ENCODE results near the gene NELFE.

NELFE gene

DNA sequence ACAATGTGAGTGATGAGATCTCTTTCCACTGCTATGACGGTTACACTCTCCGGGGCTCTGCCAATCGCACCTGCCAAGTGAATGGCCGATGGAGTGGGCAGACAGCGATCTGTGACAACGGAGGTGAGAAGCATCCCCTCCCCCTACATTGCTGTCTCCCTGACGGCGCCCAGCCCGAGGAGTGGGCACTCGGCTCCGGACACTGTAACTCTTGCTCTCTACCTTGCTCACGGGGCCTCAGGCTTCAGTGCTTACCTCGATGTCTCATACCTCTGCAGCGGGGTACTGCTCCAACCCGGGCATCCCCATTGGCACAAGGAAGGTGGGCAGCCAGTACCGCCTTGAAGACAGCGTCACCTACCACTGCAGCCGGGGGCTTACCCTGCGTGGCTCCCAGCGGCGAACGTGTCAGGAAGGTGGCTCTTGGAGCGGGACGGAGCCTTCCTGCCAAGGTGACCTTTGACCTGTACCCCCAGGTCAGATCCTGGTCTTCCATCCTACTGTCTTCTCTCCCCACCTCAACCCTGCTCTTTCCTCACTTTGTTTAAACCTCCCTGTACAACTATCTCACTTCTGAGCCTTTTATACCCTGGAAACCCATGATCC lies 11.6 kb downstream of the NELFE start:
- H3K79me2 ChIP-seq (ENCODE audit: low read length), result no peaks in the 10 kb centered on the region
- H3K36me3 ChIP-seq (replicated peaks; ENCODE audit: low read depth, low read length), result no peaks in the 10 kb centered on the region
- no peaks in the 10 kb centered on the region for H3K27me3 ChIP-seq (ENCODE audit: low read depth, low read length)
- no peak overlapping the region for H3K27ac ChIP-seq (ENCODE audit: low read length)
- H3K9me3 ChIP-seq (ENCODE audit: insufficient read depth, low read length), result no peaks in the 10 kb centered on the region
- H3K4me2 ChIP-seq (ENCODE audit: low read length), result no peak overlapping the region
- no peak overlapping the region for H2AFZ ChIP-seq (ENCODE audit: low read depth, low read length)
- H3K9ac ChIP-seq (ENCODE audit: low read length), result no peak overlapping the region
- no peaks in the 10 kb centered on the region for H4K20me1 ChIP-seq (ENCODE audit: insufficient read depth, low read length)
- H3K4me1 ChIP-seq (ENCODE audit: low read length), result peaks cover 5% of the 10 kb centered on the region
- TF ChIP-seq, protein P1, sequence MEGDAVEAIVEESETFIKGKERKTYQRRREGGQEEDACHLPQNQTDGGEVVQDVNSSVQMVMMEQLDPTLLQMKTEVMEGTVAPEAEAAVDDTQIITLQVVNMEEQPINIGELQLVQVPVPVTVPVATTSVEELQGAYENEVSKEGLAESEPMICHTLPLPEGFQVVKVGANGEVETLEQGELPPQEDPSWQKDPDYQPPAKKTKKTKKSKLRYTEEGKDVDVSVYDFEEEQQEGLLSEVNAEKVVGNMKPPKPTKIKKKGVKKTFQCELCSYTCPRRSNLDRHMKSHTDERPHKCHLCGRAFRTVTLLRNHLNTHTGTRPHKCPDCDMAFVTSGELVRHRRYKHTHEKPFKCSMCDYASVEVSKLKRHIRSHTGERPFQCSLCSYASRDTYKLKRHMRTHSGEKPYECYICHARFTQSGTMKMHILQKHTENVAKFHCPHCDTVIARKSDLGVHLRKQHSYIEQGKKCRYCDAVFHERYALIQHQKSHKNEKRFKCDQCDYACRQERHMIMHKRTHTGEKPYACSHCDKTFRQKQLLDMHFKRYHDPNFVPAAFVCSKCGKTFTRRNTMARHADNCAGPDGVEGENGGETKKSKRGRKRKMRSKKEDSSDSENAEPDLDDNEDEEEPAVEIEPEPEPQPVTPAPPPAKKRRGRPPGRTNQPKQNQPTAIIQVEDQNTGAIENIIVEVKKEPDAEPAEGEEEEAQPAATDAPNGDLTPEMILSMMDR (IDR thresholded peaks at IDR 0.05; ENCODE audit: low read depth, low read length), result no peak
- no peak for TF ChIP-seq EZH2phosphoT487 (IDR thresholded peaks at IDR 0.05; ENCODE audit: low read depth)
- no peak overlapping the region for H3K4me3 ChIP-seq (ENCODE audit: low read length)

DNA sequence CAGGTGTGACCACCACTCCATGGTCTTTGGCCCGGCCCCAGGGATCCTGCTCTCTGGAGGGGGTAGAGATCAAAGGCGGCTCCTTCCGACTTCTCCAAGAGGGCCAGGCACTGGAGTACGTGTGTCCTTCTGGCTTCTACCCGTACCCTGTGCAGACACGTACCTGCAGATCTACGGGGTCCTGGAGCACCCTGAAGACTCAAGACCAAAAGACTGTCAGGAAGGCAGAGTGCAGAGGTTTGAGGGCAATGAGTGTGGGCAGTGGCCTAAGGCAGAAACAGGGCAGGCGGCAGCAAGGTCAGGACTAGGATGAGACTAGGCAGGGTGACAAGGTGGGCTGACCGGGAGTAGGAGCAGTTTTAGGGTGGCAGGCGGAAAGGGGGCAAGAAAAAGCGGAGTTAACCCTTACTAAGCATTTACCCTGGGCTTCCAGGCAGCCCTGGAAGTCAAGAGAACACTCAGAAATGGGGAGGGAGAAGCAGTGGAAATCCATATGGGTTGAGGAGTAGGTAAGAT lies 12.3 kb downstream of the NELFE start:
- no peak overlapping the region for H3K27ac ChIP-seq (ENCODE audit: low read length)

DNA sequence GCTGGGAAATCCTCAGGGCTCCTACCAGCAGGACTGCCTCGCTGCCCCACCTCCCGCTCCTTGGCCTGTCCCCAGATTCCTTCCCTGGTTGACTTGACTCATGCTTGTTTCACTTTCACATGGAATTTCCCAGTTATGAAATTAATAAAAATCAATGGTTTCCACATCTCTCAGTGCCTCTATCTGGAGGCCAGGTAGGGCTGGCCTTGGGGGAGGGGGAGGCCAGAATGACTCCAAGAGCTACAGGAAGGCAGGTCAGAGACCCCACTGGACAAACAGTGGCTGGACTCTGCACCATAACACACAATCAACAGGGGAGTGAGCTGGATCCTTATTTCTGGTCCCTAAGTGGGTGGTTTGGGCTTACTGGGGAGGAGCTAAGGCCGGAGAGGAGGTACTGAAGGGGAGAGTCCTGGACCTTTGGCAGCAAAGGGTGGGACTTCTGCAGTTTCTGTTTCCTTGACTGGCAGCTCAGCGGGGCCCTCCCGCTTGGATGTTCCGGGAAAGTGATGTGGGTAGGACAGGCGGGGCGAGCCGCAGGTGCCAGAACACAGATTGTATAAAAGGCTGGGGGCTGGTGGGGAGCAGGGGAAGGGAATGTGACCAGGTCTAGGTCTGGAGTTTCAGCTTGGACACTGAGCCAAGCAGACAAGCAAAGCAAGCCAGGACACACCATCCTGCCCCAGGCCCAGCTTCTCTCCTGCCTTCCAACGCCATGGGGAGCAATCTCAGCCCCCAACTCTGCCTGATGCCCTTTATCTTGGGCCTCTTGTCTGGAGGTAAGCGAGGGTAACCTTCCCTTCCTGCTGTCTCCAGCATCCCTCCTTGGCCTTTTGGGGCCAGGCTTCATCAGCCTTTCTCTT lies 13.0 kb downstream of the NELFE start, which contains the start of gene CFB:
TSS of gene CFB (plus strand) at position 589 of the 863 bp plus-strand sequence. CDS start at position 716, 127 bp downstream.
- peaks cover 5% of the 10 kb centered on the region for H3K4me1 ChIP-seq (ENCODE audit: low read length)
- H3K4me3 ChIP-seq (ENCODE audit: low read length), result no peak within 1 kb of the TSS
- no peaks in the 10 kb centered on the region for H3K9me3 ChIP-seq (ENCODE audit: insufficient read depth, low read length)
- no peaks in the 10 kb centered on the region for H3K79me2 ChIP-seq (ENCODE audit: low read length)
- H3K4me2 ChIP-seq (ENCODE audit: low read length), result peak within 1 kb of the TSS; percentile 12; the same call in 1 of the 2 replicates
- H3K27ac ChIP-seq (ENCODE audit: low read length), result no peak within 1 kb of the TSS
- H2AFZ ChIP-seq (ENCODE audit: low read depth, low read length), result no peak within 1 kb of the TSS
- TF ChIP-seq, protein P1 (IDR thresholded peaks at IDR 0.05; ENCODE audit: low read depth, low read length), result no peak
- no peak for TF ChIP-seq EZH2phosphoT487 (IDR thresholded peaks at IDR 0.05; ENCODE audit: low read depth)
- no peaks in the 10 kb centered on the region for H3K27me3 ChIP-seq (ENCODE audit: low read depth, low read length)
- H3K36me3 ChIP-seq (replicated peaks; ENCODE audit: low read depth, low read length), result no peaks in the 10 kb centered on the region
- no peak within 1 kb of the TSS for H3K9ac ChIP-seq (ENCODE audit: low read length)
- H4K20me1 ChIP-seq (ENCODE audit: insufficient read depth, low read length), result no peaks in the 10 kb centered on the region

More for the DNA sequence above, 12.3 kb downstream of the NELFE start:
- H3K27me3 ChIP-seq (ENCODE audit: low read depth, low read length), result no peaks in the 10 kb centered on the region
- H2AFZ ChIP-seq (ENCODE audit: low read depth, low read length), result no peak overlapping the region
- no peaks in the 10 kb centered on the region for H3K9me3 ChIP-seq (ENCODE audit: insufficient read depth, low read length)
- H3K4me3 ChIP-seq (ENCODE audit: low read length), result no peak overlapping the region
- H3K36me3 ChIP-seq (replicated peaks; ENCODE audit: low read depth, low read length), result no peaks in the 10 kb centered on the region
- peaks cover 5% of the 10 kb centered on the region for H3K4me1 ChIP-seq (ENCODE audit: low read length)
- no peaks in the 10 kb centered on the region for H4K20me1 ChIP-seq (ENCODE audit: insufficient read depth, low read length)
- no peak overlapping the region for H3K4me2 ChIP-seq (ENCODE audit: low read length)
- no peak overlapping the region for H3K9ac ChIP-seq (ENCODE audit: low read length)
- TF ChIP-seq, protein P1 (IDR thresholded peaks at IDR 0.05; ENCODE audit: low read depth, low read length), result no peak
- TF ChIP-seq EZH2phosphoT487 (IDR thresholded peaks at IDR 0.05; ENCODE audit: low read depth), result no peak
- no peaks in the 10 kb centered on the region for H3K79me2 ChIP-seq (ENCODE audit: low read length)

- Histone ChIP-seq H3K27ac (ENCODE audit: low read length) (no peak overlapping the region), H3K4me2 (ENCODE audit: low read length) (no peak overlapping the region; the same call in 1 of the 2 replicates), H4K20me1 (ENCODE audit: insufficient read depth, low read length) (no peaks in the 10 kb centered on the region), H3K36me3 (replicated peaks; ENCODE audit: low read depth, low read length) (no peaks in the 10 kb centered on the region), H2AFZ (ENCODE audit: low read depth, low read length) (no peak overlapping the region), H3K27me3 (ENCODE audit: low read depth, low read length) (no peaks in the 10 kb centered on the region), H3K9me3 (ENCODE audit: insufficient read depth, low read length) (no peaks in the 10 kb centered on the region), H3K9ac (ENCODE audit: low read length) (no peak overlapping the region), H3K4me1 (ENCODE audit: low read length) (peaks cover 5% of the 10 kb centered on the region), H3K79me2 (ENCODE audit: low read length) (no peaks in the 10 kb centered on the region), H3K4me3 (ENCODE audit: low read length) (no peak overlapping the region)
- no peak for TF ChIP-seq EZH2phosphoT487 (IDR thresholded peaks at IDR 0.05; ENCODE audit: low read depth)
- TF ChIP-seq, protein P1 (IDR thresholded peaks at IDR 0.05; ENCODE audit: low read depth, low read length), result no peak
Observed at GRCh38 chr6:31945154-31945506, 13.6 kb downstream of the NELFE start.
